OCI-LY7 (cell line): ENCODE results near the gene ANKRD63. TPM values are rescaled to one million over a fixed set of nuclear protein-coding genes. Genes with fewer than 3 reads are reported as not detected.

Experiments used
- BruUV-seq: library from RNA; stranded (reverse); fragments of 400-500 nt; replicated peaks from 2 replicates; lab custom pipeline; 2021; lab: Mats Ljungman, UMichigan
- CTCF ChIA-PET: fragments of 300-600 bp; sonication (Branson Sonifier 250); formaldehyde crosslinking; loops from one replicate; lab custom pipeline; 2022; ENCODE audit warnings: antibody characterized with exemption; ENCODE audit not compliant: unreplicated experiment; lab: Charles Lee
- POLR2A ChIA-PET: fragments of 300-600 bp; sonication (Branson Sonifier 250); formaldehyde crosslinking; loops from one replicate; lab custom pipeline; 2022; ENCODE audit warnings: antibody characterized with exemption; lab: Charles Lee
- DNase-seq: peaks from one replicate; pipeline ENCODE4 v3.0.0-alpha.2; 2015; ENCODE audit warnings: low spot score
- H2AFZ ChIP-seq: fragments of 200-600 bp; sonication (generic), shearing (Covaris generic); 2 replicates; pipeline ENCODE4 v1.6.1; 2014; ENCODE audit warnings: mild to moderate bottlenecking, antibody characterized with exemption, low read length, moderate library complexity
- H3K27ac ChIP-seq: fragments of 200-600 bp; sonication (generic); 2 replicates; pipeline ENCODE4 v1.5.1; 2014; ENCODE audit warnings: mixed run types, low read depth, mild to moderate bottlenecking, moderate library complexity, low read length, inconsistent platforms; ENCODE audit not compliant: poor library complexity, severe bottlenecking
- H3K36me3 ChIP-seq: fragments of 200-600 bp; sonication (generic); 2 replicates; pipeline ENCODE4 v1.6.1; 2014; ENCODE audit warnings: mild to moderate bottlenecking, antibody characterized with exemption, low read length, moderate library complexity, mixed read lengths; ENCODE audit not compliant: insufficient read depth
- H3K4me1 ChIP-seq: fragments of 200-600 bp; sonication (generic); 2 replicates; pipeline ENCODE4 v1.5.1; 2014; ENCODE audit warnings: mild to moderate bottlenecking, low read length; ENCODE audit not compliant: insufficient read depth, poor library complexity, severe bottlenecking
- H3K4me2 ChIP-seq: fragments of 200-600 bp; sonication (generic); 2 replicates; pipeline ENCODE4 v1.6.1; 2014; ENCODE audit warnings: mild to moderate bottlenecking, low read length
- H3K4me3 ChIP-seq: fragments of 200-600 bp; sonication (generic); 2 replicates; pipeline ENCODE4 v1.5.1; 2014; ENCODE audit warnings: mild to moderate bottlenecking, low read depth, low read length; ENCODE audit not compliant: poor library complexity, severe bottlenecking
- H3K79me2 ChIP-seq: fragments of 200-600 bp; sonication (generic); 2 replicates; pipeline ENCODE4 v1.6.1; 2016; ENCODE audit warnings: low read depth, mild to moderate bottlenecking, low read length, moderate library complexity, mixed read lengths; ENCODE audit not compliant: insufficient read depth
- H3K9me2 ChIP-seq: fragments of 200-600 bp; sonication (generic); 2 replicates; pipeline ENCODE4 v1.6.1; 2016; ENCODE audit warnings: mild to moderate bottlenecking, low read length, mixed read lengths; ENCODE audit not compliant: insufficient read depth
- H3K9me3 ChIP-seq: fragments of 200-600 bp; sonication (generic); 2 replicates; pipeline ENCODE4 v1.6.1; 2014; ENCODE audit warnings: mild to moderate bottlenecking, mixed run types, low read length, mixed read lengths
- H4K20me1 ChIP-seq: fragments of 200-600 bp; sonication (generic); 2 replicates; pipeline ENCODE4 v1.6.1; 2014; ENCODE audit warnings: mild to moderate bottlenecking, antibody characterized with exemption, low read length, moderate library complexity, mixed read lengths; ENCODE audit not compliant: insufficient read depth
- CTCF ChIP-seq: fragments of 200-600 bp; sonication (generic); conservative IDR thresholded peaks from 2 replicates; pipeline ENCODE4 v1.5.1; 2014; ENCODE audit warnings: mild to moderate bottlenecking, antibody characterized with exemption, low read length, moderate library complexity, mixed read lengths
- EZH2phosphoT487 ChIP-seq: fragments of 200-600 bp; sonication (generic); IDR thresholded peaks from 2 replicates; pipeline ENCODE4 v1.6.1; 2018; ENCODE audit warnings: low read depth, borderline replicate concordance, mild to moderate bottlenecking, mixed run types, antibody characterized with exemption, low read length, moderate library complexity, mixed read lengths
- intact Hi-C: fragments of 100-400 bp; cut with micrococcal nuclease; formaldehyde crosslinking; loops from one replicate; pipeline ENCODE4 v1.10.0; 2022; ENCODE audit not compliant: unreplicated experiment
- total RNA-seq, 2 experiments: library from RNA; depleted of rRNA in 1 of 2; stranded (reverse); fragments of >200 nt in 1 of 2; shearing (Covaris generic) in 1 of 2; gene quantifications; 2 replicates each; pipeline ENCODE4 v1.2.3, GENCODE V29; 2014 to 2022

The ANKRD63 gene
- total RNA-seq, 2 experiments from 2014 or later = not detected

- Histone ChIP-seq H3K4me1 (peaks cover 12% of the 10 kb centered on the region), H3K79me2 (no peaks in the 10 kb centered on the region), H3K9me2 (no peaks in the 10 kb centered on the region), H3K9me3 (no peaks in the 10 kb centered on the region), H2AFZ (no peak overlapping the region), H3K27ac (no peak overlapping the region), H3K4me2 (no peak overlapping the region), H3K36me3 (no peaks in the 10 kb centered on the region), H4K20me1 (no peaks in the 10 kb centered on the region), H3K4me3 (no peak overlapping the region)
- POLR2A ChIA-PET = interaction anchor here (1.1 kb wide), 1 partner anchor 26 kb away, joined by 3 read pairs; no protein-coding TSS in a partner anchor
- BruUV-seq = no TSS peak
- intact Hi-C loops = no loop called here
- DNase-seq = peak; percentile 14
- CTCF ChIA-PET = no interaction called here
- no peak for TF ChIP-seq EZH2phosphoT487
- no peak for TF ChIP-seq CTCF
Measured at GRCh38 chr15:40243126-40243810, 39.6 kb downstream of the ANKRD63 start.

- CTCF ChIA-PET = interaction anchor here (0.5 kb wide), 1 partner anchor 25 kb away, joined by 3 read pairs; no protein-coding TSS in a partner anchor
- Histone ChIP-seq H3K4me3 (no peak overlapping the region), H3K36me3 (no peaks in the 10 kb centered on the region), H3K4me2 (no peak overlapping the region), H4K20me1 (no peaks in the 10 kb centered on the region), H3K4me1 (peaks cover 13% of the 10 kb centered on the region), H3K9me2 (no peaks in the 10 kb centered on the region), H3K9me3 (no peaks in the 10 kb centered on the region), H3K27ac (no peak overlapping the region), H3K79me2 (no peaks in the 10 kb centered on the region), H2AFZ (no peak overlapping the region)
- no peak for DNase-seq
- intact Hi-C loops = no loop called here
- no peak for TF ChIP-seq CTCF
- no peak for TF ChIP-seq EZH2phosphoT487
- POLR2A ChIA-PET = interaction anchor here (1.1 kb wide), 1 partner anchor 27 kb away, joined by 3 read pairs; no protein-coding TSS in a partner anchor
- no TSS peak for BruUV-seq
Measured at GRCh38 chr15:40242601-40243000, 40.3 kb downstream of the ANKRD63 start.

- intact Hi-C loops = no loop called here
- no peak overlapping the region for H3K27ac ChIP-seq
- no TSS peak for BruUV-seq
- no peak overlapping the region for H3K4me3 ChIP-seq
- H3K4me1 ChIP-seq = peaks cover 13% of the 10 kb centered on the region
- no peaks in the 10 kb centered on the region for H3K9me3 ChIP-seq
- TF ChIP-seq CTCF (no peak), EZH2phosphoT487 (no peak)
- ChIA-PET POLR2A (no interaction called here), CTCF (interaction anchor here (0.5 kb wide), 1 partner anchor 25 kb away, joined by 3 read pairs; no protein-coding TSS in a partner anchor)
- DNase-seq = no peak
- no peak overlapping the region for H2AFZ ChIP-seq
- H3K4me2 ChIP-seq = no peak overlapping the region
- H3K36me3 ChIP-seq = no peaks in the 10 kb centered on the region
- no peaks in the 10 kb centered on the region for H4K20me1 ChIP-seq
- no peaks in the 10 kb centered on the region for H3K79me2 ChIP-seq
- no peaks in the 10 kb centered on the region for H3K9me2 ChIP-seq
Measured at GRCh38 chr15:40242213-40242599, 40.7 kb downstream of the ANKRD63 start.
